Upper lobe of left lung (tissue), 6 donors: ENCODE data around the gene SEC31A. TPM values are rescaled to one million over a fixed set of nuclear protein-coding genes. Genes with fewer than 3 reads are reported as not detected.

Experiments used
- ATAC-seq, 2 donors: fragments of 200-7000 bp; cut with Tn5 transposase; one replicate each; pipeline ENCODE4 v1.9.1; 2022; ENCODE audit warnings: mild to moderate bottlenecking in 2 of 2, moderate library complexity in 2 of 2; ENCODE audit not compliant: low FRiP score in 2 of 2
- DNase-seq, 2 donors: peaks; one replicate each; pipeline ENCODE4 v3.0.0-alpha.2; 2019 to 2020
- H3K27ac ChIP-seq, 4 donors: fragments of 200-600 bp; sonication (generic); one replicate each; pipeline ENCODE4 v1.5.1; 2016 to 2019
- H3K27me3 ChIP-seq, 4 donors: fragments of 200-600 bp; sonication (generic); one replicate each; pipeline ENCODE4 v1.5.1; 2017 to 2019
- H3K36me3 ChIP-seq, 4 donors: fragments of 200-600 bp; sonication (generic); one replicate each; pipeline ENCODE4 v1.5.1; 2016 to 2019
- H3K4me1 ChIP-seq, 4 donors: fragments of 200-600 bp; sonication (generic); one replicate each; pipeline ENCODE4 v1.5.1; 2018 to 2019
- H3K4me3 ChIP-seq, 4 donors: fragments of 200-600 bp; sonication (generic); one replicate each; pipeline ENCODE4 v1.5.1; 2017 to 2019; ENCODE audit warnings: mild to moderate bottlenecking in 2 of 4, moderate library complexity in 1 of 4
- H3K9me3 ChIP-seq, 4 donors: fragments of 200-600 bp; sonication (generic); one replicate each; pipeline ENCODE4 v1.5.1; 2018 to 2019
- CTCF ChIP-seq, 6 experiments: fragments of 450-650 bp in 4 of 6; fragments of 200-600 bp in 2 of 6; sonication (generic) in 2 of 6; IDR thresholded peaks; one replicate each; pipeline ENCODE4 v1.5.1; 2016 to 2019; ENCODE audit warnings: antibody characterized with exemption in 6 of 6
- EP300 ChIP-seq, 4 donors: sonication (generic); formaldehyde crosslinking; IDR thresholded peaks; one replicate each; pipeline ENCODE4 v1.5.1; 2017; ENCODE audit warnings: antibody characterized with exemption in 4 of 4, control low read depth in 2 of 4
- POLR2A ChIP-seq, 4 donors: fragments of 450-650 bp; IDR thresholded peaks; one replicate each; pipeline ENCODE4 v1.5.1; 2016 to 2017; ENCODE audit warnings: antibody characterized with exemption in 4 of 4, mild to moderate bottlenecking in 2 of 4
- POLR2AphosphoS5 ChIP-seq, 2 donors: sonication (generic); formaldehyde crosslinking; IDR thresholded peaks; one replicate each; pipeline ENCODE4 v1.5.1; 2017; ENCODE audit warnings: antibody characterized with exemption in 2 of 2
- WGBS, 2 donors: methylation state at CpG; one replicate each; pipeline ENCODE4 v1.1.5; 2017 to 2018; 5-methylcytosine and 5-hydroxymethylcytosine counted together
- total RNA-seq, 6 donors: library from RNA; depleted of rRNA in 4 of 6; stranded (reverse); fragments of >200 nt in 4 of 6; gene quantifications; one replicate each; pipeline versions ENCODE4 v1.1.0 to v1.2.1, GENCODE V29; 2016 to 2021
- donor health status: DM: no; HTN: no; CAD: no; lungs with moderate emphysema.
- donor health status: DM: no; HTN: yes; CAD: no; lungs with severe emphysema.

The SEC31A gene
- total RNA-seq, 6 donors from 2014 or later: 128 to 230 (median 160) TPM

GRCh38 chr4:82896755-82897154 lies 5.8 kb upstream of the SEC31A start:
- 82 to 88% methylated on average over 1 of the region's 1 CpG for WGBS, 2 donors
- TF ChIP-seq POLR2AphosphoS5 (IDR thresholded peaks at IDR 0.05) (no peak), CTCF (IDR thresholded peaks at IDR 0.05) (no peak), POLR2A (IDR thresholded peaks at IDR 0.05) (no peak), EP300 (IDR thresholded peaks at IDR 0.05) (no peak)
- H3K4me1 ChIP-seq: peaks cover 24 to 32% (median 28%) of the 10 kb centered on the region in 4 donors
- no peak overlapping the region for H3K27ac ChIP-seq
- H3K4me3 ChIP-seq: no peak overlapping the region
- ATAC-seq (no peak), DNase-seq (no peak)
- peaks cover 4 to 43% (median 15%) of the 10 kb centered on the region in 4 donors for H3K36me3 ChIP-seq
- no peaks in the 10 kb centered on the region for H3K27me3 ChIP-seq
- H3K9me3 ChIP-seq: no peaks in the 10 kb centered on the region

- Histone ChIP-seq H3K27me3 (no peaks in the 10 kb centered on the region), H3K36me3 (peaks cover 4 to 43% (median 15%) of the 10 kb centered on the region in 4 donors), H3K4me1 (peaks cover 30 to 36% (median 34%) of the 10 kb centered on the region in 4 donors), H3K4me3 (no peak overlapping the region), H3K9me3 (no peaks in the 10 kb centered on the region), H3K27ac (no peak overlapping the region)
- ATAC-seq (no peak), DNase-seq (no peak)
- no peak for TF ChIP-seq CTCF (IDR thresholded peaks at IDR 0.05)
- TF ChIP-seq POLR2A (IDR thresholded peaks at IDR 0.05): no peak
- TF ChIP-seq POLR2AphosphoS5 (IDR thresholded peaks at IDR 0.05): no peak
- no peak for TF ChIP-seq EP300 (IDR thresholded peaks at IDR 0.05)
- 85 to 89% methylated on average over 3 of the region's 3 CpGs for WGBS, 2 donors
Measured at GRCh38 chr4:82893942-82894341, 3.0 kb upstream of the SEC31A start.

DNA sequence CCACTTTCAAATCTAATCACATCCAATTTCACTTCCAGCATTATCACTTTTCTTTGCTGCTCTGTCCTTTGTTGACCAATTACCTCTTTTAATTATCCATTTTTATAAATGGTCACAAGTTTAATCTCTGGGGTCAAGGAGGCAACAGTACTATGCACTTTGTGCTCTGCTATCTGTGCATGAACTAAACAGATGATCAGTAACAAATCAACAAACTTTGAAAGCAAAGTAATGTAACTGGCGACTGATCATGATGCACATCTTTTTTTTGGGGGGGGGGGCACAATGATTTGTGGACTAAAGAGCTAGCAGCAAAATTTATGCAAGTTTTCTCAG lies 1.5 kb upstream of the SEC31A start:
- WGBS, 2 donors: 82 to 86% methylated on average over 1 of the region's 1 CpG
- no peak overlapping the region for H3K27ac ChIP-seq
- H3K9me3 ChIP-seq: no peaks in the 10 kb centered on the region
- DNase-seq (no peak), ATAC-seq (no peak)
- H3K4me3 ChIP-seq: no peak overlapping the region
- TF ChIP-seq POLR2AphosphoS5 (IDR thresholded peaks at IDR 0.05) (no peak), EP300 (IDR thresholded peaks at IDR 0.05) (no peak), CTCF (IDR thresholded peaks at IDR 0.05) (no peak), POLR2A (IDR thresholded peaks at IDR 0.05) (no peak)
- H3K27me3 ChIP-seq: no peaks in the 10 kb centered on the region
- peaks cover 19 to 33% (median 26%) of the 10 kb centered on the region in 4 donors for H3K4me1 ChIP-seq
- H3K36me3 ChIP-seq: peaks cover 4 to 38% (median 15%) of the 10 kb centered on the region in 4 donors

DNA sequence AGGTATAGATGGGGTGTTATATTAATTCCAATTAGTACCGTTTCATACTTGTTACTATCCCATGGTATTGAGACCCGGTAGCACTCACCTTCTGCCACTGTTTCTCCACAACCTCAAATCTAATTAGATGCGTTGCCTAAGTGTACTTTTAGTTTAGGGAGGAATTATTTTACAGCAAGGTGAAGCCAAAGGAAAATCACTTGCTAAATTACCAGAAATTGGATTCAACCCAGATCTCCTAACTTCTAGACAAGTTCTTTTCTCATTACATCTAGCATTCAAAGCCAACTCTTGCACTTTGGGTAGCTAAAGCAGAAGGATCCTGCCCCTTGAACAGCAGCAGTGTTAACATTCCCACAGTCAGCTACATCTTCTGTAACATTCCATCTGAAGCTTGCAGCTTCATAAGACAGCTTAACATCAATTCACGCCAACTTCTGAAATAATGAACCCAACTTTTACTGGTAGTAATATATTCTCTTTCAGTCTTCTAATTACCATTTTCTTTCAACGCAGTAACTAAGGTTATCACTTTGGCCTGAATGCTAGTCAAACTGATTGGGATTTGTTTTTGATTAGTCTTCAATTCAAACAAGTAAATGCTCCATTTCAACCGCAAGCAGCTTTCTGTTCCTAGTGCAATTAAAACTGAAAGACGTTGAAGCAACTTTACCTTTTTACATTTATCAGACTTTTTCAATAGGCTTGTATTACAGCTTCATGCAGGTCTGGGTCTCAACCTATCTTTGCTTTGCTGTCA lies 934 bp upstream of the SEC31A start:
- peak overlapping the region; percentile 31 to 75 (median 72) for H3K4me3 ChIP-seq
- H3K4me1 ChIP-seq: peaks cover 15 to 36% (median 24%) of the 10 kb centered on the region in 4 donors
- 36 to 37% methylated on average over 7 of the region's 7 CpGs for WGBS, 2 donors
- ATAC-seq (peak in 1 of 2 donors; percentile 0), DNase-seq (no peak)
- H3K27ac ChIP-seq: peak overlapping the region; percentile 94 to 98 (median 97)
- H3K27me3 ChIP-seq: no peaks in the 10 kb centered on the region
- peaks cover 4 to 36% (median 15%) of the 10 kb centered on the region in 4 donors for H3K36me3 ChIP-seq
- TF ChIP-seq EP300 (IDR thresholded peaks at IDR 0.05): no peak
- no peak for TF ChIP-seq CTCF (IDR thresholded peaks at IDR 0.05)
- TF ChIP-seq POLR2A (IDR thresholded peaks at IDR 0.05): no peak
- TF ChIP-seq POLR2AphosphoS5 (IDR thresholded peaks at IDR 0.05): no peak
- H3K9me3 ChIP-seq: no peaks in the 10 kb centered on the region

GRCh38 chr4:82890528-82890900 lies 439 bp downstream of the SEC31A start:
- H3K4me1 ChIP-seq: peaks cover 26 to 50% (median 36%) of the 10 kb centered on the region in 4 donors
- peak in 1 of 6 experiments; percentile 5 for TF ChIP-seq CTCF (IDR thresholded peaks at IDR 0.05)
- no peak for TF ChIP-seq POLR2A (IDR thresholded peaks at IDR 0.05)
- H3K27me3 ChIP-seq: no peaks in the 10 kb centered on the region
- DNase-seq (no peak), ATAC-seq (peak in 1 of 2 donors; percentile 11)
- peak overlapping the region; percentile 94 to 98 (median 97) for H3K27ac ChIP-seq
- peak overlapping the region; percentile 31 to 75 (median 72) for H3K4me3 ChIP-seq
- H3K9me3 ChIP-seq: no peaks in the 10 kb centered on the region
- H3K36me3 ChIP-seq: peaks cover 4 to 28% (median 12%) of the 10 kb centered on the region in 4 donors
- 0 to 1% methylated on average over 14 to 16 of the region's 16 CpGs for WGBS, 2 donors
